Lower lobe of right lung (tissue), 2 donors: Measurements from ENCODE around the gene TRIM26. TPM values are rescaled to one million over a fixed set of nuclear protein-coding genes. Genes with fewer than 3 reads are reported as not detected.
"Not testable (repeated sequence)": the region's sequence is repeated elsewhere in the genome, so short reads cannot be mapped to it uniquely, and the experiment has no call there.

Source experiments
- ATAC-seq, 2 donors: fragments of 200-7000 bp; cut with Tn5 transposase; one replicate each; pipeline ENCODE4 v1.9.1; 2020 to 2022; ENCODE audit warnings: mild to moderate bottlenecking in 2 of 2, moderate library complexity in 2 of 2
- DNase-seq: peaks from one replicate; pipeline ENCODE4 v3.0.0-alpha.2; 2020
- H3K27ac ChIP-seq: fragments of 200-600 bp; one replicate; pipeline ENCODE4 v1.8.0; 2022
- H3K27me3 ChIP-seq: fragments of 200-600 bp; one replicate; pipeline ENCODE4 v1.8.0; 2022; ENCODE audit warnings: low read depth
- H3K36me3 ChIP-seq: fragments of 200-600 bp; one replicate; pipeline ENCODE4 v1.8.0; 2022; ENCODE audit warnings: mild to moderate bottlenecking
- H3K4me1 ChIP-seq: fragments of 200-600 bp; one replicate; pipeline ENCODE4 v1.8.0; 2022
- H3K4me3 ChIP-seq: fragments of 200-600 bp; one replicate; pipeline ENCODE4 v1.8.0; 2022; ENCODE audit warnings: mild to moderate bottlenecking
- H3K9me3 ChIP-seq: fragments of 200-600 bp; one replicate; pipeline ENCODE4 v1.8.0; 2022
- intact Hi-C: fragments of 100-400 bp; cut with DNase I; formaldehyde crosslinking; loops from one replicate; pipeline ENCODE4 v1.11.0; 2022
- total RNA-seq: library from RNA; stranded (reverse); fragmentation: NEBNext Ultra II Directional; extraction: Animal tissue kit (Norgen Biotek cat#: 25700); gene quantifications from one replicate; pipeline ENCODE4 v1.2.1, GENCODE V29; 2021
- TF ChIP-seq, protein P1 (sequence below): fragments of 200-600 bp; IDR thresholded peaks from one replicate; pipeline ENCODE4 v1.8.0; 2022; ENCODE audit warnings: antibody characterized with exemption, mild to moderate bottlenecking
- donor health status: DM: no; HTN: yes; CAD: no; lungs with severe emphysema.

TRIM26 gene
- total RNA-seq, 1 donor from 2014 or later, result 46.0 TPM

DNA sequence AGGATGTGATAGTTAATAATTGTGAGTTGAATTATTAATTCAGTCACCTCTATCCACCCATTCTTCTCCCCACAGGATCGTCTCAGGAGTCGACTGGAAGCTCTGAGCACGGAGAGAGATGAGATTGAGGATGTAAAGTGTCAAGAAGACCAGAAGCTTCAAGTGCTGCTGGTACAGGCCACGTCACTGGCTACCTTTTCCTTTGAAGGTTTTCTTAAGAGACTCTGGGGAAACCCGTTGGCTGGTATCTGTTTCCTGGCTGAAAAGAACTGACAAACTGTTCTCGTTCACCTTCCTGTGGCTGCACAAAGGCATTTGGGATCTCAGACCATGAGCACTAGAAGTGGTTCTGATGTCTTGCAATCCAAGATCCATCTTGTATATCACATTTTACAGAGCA, 46.1 kb downstream of the TRIM26 start:
- H3K9me3 ChIP-seq, result no peaks in the 10 kb centered on the region
- peaks cover 5% of the 10 kb centered on the region for H3K4me1 ChIP-seq
- H3K27me3 ChIP-seq, result peaks cover 19% of the 10 kb centered on the region
- no peak overlapping the region for H3K27ac ChIP-seq
- H3K36me3 ChIP-seq, result no peaks in the 10 kb centered on the region
- DNase-seq (no peak), ATAC-seq (no peak)
- TF ChIP-seq, protein P1, sequence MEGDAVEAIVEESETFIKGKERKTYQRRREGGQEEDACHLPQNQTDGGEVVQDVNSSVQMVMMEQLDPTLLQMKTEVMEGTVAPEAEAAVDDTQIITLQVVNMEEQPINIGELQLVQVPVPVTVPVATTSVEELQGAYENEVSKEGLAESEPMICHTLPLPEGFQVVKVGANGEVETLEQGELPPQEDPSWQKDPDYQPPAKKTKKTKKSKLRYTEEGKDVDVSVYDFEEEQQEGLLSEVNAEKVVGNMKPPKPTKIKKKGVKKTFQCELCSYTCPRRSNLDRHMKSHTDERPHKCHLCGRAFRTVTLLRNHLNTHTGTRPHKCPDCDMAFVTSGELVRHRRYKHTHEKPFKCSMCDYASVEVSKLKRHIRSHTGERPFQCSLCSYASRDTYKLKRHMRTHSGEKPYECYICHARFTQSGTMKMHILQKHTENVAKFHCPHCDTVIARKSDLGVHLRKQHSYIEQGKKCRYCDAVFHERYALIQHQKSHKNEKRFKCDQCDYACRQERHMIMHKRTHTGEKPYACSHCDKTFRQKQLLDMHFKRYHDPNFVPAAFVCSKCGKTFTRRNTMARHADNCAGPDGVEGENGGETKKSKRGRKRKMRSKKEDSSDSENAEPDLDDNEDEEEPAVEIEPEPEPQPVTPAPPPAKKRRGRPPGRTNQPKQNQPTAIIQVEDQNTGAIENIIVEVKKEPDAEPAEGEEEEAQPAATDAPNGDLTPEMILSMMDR, result no peak
- no peak overlapping the region for H3K4me3 ChIP-seq
- intact Hi-C loops, result no loop called here

DNA sequence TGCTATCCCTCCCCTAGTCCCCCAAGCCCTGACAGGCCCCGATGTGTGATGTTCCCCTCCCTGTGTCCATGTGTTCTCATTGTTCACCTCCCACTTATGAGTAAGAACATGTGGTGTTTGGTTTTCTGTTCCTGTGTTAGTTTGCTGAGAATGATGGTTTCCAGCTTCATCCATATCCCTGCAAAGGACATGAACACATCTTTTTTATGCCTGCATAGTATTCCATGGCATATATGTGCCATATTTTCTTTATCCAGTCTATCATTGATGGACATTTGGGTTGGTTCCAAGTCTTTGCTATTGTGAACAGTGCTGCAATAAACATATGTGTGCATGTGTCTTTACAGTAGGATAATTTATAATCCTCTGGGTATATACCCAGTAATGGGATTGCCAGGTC, 48.0 kb downstream of the TRIM26 start:
- H3K27ac ChIP-seq, H3K4me3 ChIP-seq, H3K4me1 ChIP-seq, intact Hi-C loops, DNase-seq, H3K36me3 ChIP-seq, H3K9me3 ChIP-seq, ATAC-seq, H3K27me3 ChIP-seq: not testable (repeated sequence)

DNA sequence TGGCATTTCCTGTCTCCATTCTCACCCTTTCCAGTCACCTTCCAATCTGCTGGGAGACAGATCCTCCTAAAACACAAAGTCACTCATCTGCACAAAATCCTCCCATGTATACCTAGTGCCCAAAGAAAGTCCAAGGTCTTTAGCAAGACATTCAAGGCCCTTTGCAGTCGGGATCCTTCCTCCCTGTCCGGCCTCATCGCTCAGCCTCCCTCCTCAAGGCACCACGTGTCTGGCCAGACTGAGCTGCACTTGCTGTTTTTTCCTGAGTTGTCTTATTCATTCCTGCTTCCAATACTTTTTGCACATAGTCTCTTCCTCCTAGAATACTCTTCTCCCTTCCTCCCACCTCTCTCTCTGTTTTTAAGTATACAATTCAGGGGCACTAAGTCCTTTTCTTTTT, 48.5 kb downstream of the TRIM26 start:
- H3K4me3 ChIP-seq, result no peak overlapping the region
- TF ChIP-seq, protein P1, result no peak
- intact Hi-C loops, result no loop called here

DNA sequence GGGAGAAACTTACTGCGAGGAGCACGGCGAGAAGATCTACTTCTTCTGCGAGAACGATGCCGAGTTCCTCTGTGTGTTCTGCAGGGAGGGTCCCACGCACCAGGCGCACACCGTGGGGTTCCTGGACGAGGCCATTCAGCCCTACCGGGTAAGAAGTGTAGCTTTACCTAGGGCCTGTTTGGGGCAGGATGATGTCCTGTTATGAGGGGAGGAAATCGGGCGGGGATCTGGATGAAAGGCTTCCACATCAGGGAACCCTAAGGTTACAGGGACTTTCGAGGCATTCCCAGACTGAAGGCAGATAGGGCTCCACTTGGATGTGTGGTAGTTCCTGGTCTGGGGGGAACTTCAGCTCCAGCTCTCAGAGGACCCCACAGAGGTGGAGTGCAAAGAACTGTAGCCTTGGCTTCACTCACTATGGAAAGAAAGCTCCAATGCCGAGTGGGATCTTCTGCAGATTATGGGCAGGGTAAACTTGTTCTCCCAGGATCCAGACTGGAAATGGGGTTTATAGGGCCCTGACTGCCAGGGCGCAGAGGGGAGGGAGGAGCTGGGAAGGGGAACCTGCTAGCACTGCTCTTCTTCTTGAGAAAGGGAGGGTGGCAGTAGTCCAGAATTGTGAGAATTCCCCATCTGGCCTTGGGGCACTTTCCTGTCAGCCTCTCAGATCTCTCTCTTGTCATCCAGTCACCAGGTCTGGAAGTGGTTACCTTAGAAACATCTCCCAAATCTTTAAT, 49.1 kb downstream of the TRIM26 start:
- Histone ChIP-seq H3K36me3 (no peaks in the 10 kb centered on the region), H3K4me3 (no peak overlapping the region), H3K27ac (no peak overlapping the region), H3K9me3 (no peaks in the 10 kb centered on the region), H3K27me3 (no peaks in the 10 kb centered on the region), H3K4me1 (no peaks in the 10 kb centered on the region)
- intact Hi-C loops, result no loop called here
- DNase-seq, result no peak
- no peak for ATAC-seq
- TF ChIP-seq, protein P1, result no peak

More for the DNA sequence above, 48.5 kb downstream of the TRIM26 start:
- Histone ChIP-seq H3K9me3 (no peaks in the 10 kb centered on the region), H3K4me1 (no peaks in the 10 kb centered on the region), H3K27me3 (no peaks in the 10 kb centered on the region), H3K36me3 (no peaks in the 10 kb centered on the region), H3K27ac (no peak overlapping the region)
- no peak for DNase-seq
- ATAC-seq, result no peak

DNA sequence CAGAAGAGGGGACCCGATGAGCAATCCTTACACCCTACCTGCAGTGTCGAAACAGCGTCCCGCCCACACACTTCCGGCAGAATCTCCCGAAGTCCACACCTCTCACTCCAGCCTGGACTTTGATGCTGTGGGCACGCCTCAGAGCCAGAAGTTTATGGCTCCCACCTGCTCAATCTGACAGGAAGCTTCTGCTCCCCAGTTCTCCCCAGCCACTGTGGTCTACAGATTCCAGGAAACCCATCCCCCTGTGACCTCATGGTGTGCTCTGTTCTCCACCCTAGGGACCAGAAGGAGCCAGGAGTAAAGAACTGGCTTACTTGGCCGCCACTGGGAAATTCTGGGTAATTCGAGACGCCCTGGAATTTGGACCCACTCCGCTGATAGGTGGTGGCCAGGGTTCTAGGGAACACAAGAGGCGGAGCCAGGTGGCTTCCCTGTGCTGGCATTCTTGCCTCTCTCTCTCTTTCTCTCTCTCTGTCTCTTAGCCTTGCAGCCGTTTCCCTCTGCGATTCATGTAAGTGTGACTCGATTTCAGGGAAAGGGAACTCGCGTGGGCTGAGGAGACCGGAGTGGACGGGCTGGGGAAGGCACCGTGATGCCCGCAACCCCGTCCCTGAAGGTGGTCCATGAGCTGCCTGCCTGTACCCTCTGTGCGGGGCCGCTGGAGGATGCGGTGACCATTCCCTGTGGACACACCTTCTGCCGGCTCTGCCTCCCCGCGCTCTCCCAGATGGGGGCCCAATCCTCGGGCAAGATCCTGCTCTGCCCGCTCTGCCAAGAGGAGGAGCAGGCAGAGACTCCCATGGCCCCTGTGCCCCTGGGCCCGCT, 49.9 kb downstream of the TRIM26 start, which contains the start of gene TRIM15:
Gene TRIM15, plus strand, starts transcription at position 457 of the 828 bp plus-strand sequence. Its CDS starts 139 bp downstream, at position 596.
- Histone ChIP-seq H3K4me1 (no peaks in the 10 kb centered on the region), H3K27me3 (no peaks in the 10 kb centered on the region), H3K4me3 (no peak within 1 kb of the TSS), H3K27ac (no peak within 1 kb of the TSS), H3K36me3 (no peaks in the 10 kb centered on the region), H3K9me3 (no peaks in the 10 kb centered on the region)
- DNase-seq (no peak), ATAC-seq (peak in 1 of 2 donors; percentile 29)
- TF ChIP-seq, protein P1, result no peak
- intact Hi-C loops, result no loop called here
